NT2/D1 (cell line): ENCODE measurements around the gene PTPRG.

Experiments
- SUZ12 ChIP-seq: IDR thresholded peaks from 2 replicates; pipeline ENCODE4 v1.6.1; 2011; ENCODE audit not compliant: insufficient read length, insufficient read depth; ENCODE audit errors: extremely low read depth
- YY1 ChIP-seq: IDR thresholded peaks from 2 replicates; pipeline ENCODE4 v1.6.1; 2011; ENCODE audit not compliant: insufficient read length, insufficient read depth

- no peak for TF ChIP-seq YY1
- TF ChIP-seq SUZ12, result no peak
Observed at GRCh38 chr3:61937477-61937876, 376.1 kb downstream of the PTPRG start.
